Measurements from ENCODE around the gene IRF5.

The IRF5 gene

DNA sequence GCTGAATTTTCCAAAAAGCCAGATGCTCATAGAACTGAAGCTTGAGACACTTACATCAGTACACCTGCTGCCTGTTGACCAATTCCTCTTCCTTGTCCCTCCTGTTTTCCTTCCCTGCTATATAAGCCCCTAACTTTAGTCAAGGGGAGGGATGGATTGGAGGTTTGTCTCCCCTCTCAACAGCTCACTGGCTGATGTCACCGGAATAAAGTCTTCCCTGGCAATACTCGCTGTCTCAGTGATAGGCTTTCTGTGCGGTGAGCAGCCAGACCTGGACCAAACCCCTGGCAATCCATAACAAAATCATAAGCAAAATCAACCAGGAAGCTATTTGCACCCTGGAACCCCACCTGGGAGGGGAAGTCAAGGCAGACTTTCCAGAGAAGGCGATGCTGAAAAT lies 929 bp upstream of the IRF5 start:
- Histone ChIP-seq H3K4me3 (ENCODE audit: low read depth, low read length) (no peak overlapping the region), H2AFZ (peak overlapping the region; percentile 86), H3K4me1 (no peaks in the 10 kb centered on the region), H3K27ac (no peak overlapping the region), H3K9me3 (ENCODE audit: control insufficient read depth, low read length) (no peaks in the 10 kb centered on the region), H3K36me3 (ENCODE audit: control insufficient read depth, insufficient read depth, low read length) (no peaks in the 10 kb centered on the region), H3K9ac (no peak overlapping the region), H3K79me2 (no peaks in the 10 kb centered on the region), H3K27me3 (ENCODE audit: control insufficient read depth, insufficient read depth, low read length) (no peaks in the 10 kb centered on the region), H3K4me2 (ENCODE audit: low read length) (no peak overlapping the region)
- TF ChIP-seq, protein P1, sequence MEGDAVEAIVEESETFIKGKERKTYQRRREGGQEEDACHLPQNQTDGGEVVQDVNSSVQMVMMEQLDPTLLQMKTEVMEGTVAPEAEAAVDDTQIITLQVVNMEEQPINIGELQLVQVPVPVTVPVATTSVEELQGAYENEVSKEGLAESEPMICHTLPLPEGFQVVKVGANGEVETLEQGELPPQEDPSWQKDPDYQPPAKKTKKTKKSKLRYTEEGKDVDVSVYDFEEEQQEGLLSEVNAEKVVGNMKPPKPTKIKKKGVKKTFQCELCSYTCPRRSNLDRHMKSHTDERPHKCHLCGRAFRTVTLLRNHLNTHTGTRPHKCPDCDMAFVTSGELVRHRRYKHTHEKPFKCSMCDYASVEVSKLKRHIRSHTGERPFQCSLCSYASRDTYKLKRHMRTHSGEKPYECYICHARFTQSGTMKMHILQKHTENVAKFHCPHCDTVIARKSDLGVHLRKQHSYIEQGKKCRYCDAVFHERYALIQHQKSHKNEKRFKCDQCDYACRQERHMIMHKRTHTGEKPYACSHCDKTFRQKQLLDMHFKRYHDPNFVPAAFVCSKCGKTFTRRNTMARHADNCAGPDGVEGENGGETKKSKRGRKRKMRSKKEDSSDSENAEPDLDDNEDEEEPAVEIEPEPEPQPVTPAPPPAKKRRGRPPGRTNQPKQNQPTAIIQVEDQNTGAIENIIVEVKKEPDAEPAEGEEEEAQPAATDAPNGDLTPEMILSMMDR (IDR thresholded peaks at IDR 0.05) = no peak

DNA sequence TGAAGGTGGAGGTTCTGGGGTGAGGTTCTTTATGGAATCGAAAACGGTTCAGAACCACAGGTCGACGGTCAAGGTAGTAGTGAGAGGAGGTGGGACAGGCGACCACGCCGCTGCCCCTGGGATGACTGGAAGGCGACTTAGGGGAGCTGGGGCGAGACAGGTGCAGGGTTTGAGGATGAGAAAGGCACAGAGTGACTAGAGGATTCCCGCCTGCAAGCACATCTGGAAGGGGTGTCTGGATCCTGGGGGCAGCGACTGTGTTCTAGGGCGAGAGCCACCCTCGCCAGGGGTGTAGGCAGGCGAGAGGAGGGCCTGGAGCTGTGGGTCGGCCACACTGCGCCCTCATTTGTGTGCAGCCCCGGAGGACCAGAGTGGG lies 468 bp upstream of the IRF5 start:
- Histone ChIP-seq H3K27ac (peak overlapping the region; percentile 27), H3K4me1 (no peaks in the 10 kb centered on the region), H3K36me3 (ENCODE audit: control insufficient read depth, insufficient read depth, low read length) (no peaks in the 10 kb centered on the region), H3K9me3 (ENCODE audit: control insufficient read depth, low read length) (no peaks in the 10 kb centered on the region), H3K4me3 (ENCODE audit: low read depth, low read length) (peak overlapping the region; percentile 65), H2AFZ (peak overlapping the region; percentile 86), H3K79me2 (no peaks in the 10 kb centered on the region), H3K4me2 (ENCODE audit: low read length) (peak overlapping the region; percentile 92), H3K27me3 (ENCODE audit: control insufficient read depth, insufficient read depth, low read length) (no peaks in the 10 kb centered on the region), H3K9ac (peak overlapping the region; percentile 57)
- TF ChIP-seq, protein P1 (IDR thresholded peaks at IDR 0.05) = no peak

DNA sequence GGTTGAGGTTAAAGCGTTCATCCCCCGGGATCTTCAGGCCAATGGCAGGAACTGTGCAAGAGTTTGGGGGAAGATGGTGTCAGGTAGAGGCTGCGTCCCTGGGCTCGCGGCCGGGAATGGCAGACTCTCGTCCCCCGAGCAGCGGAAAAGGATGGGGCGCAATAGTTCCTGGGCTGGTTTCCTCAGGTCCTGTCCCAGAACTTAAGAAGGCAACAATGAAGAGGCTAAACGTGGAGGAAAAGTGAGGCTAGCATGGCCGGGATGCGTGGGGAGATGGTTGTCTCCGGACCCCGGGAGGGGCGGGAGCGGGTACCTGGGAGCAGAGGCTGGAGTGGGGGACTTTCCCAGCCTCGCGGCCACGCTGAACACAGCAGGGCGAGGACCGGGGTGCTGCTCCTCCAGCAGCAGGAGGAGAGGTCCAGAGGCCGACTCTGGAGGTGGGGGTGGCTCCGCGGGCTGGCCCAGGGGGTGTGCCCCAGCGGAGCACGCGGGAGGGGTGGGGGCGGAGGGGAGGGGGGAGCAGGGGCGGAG lies 882 bp downstream of the IRF5 start:
- TF ChIP-seq, protein P1 (IDR thresholded peaks at IDR 0.05) = no peak
- Histone ChIP-seq H3K9me3 (ENCODE audit: control insufficient read depth, low read length) (no peaks in the 10 kb centered on the region), H2AFZ (peak overlapping the region; percentile 86), H3K79me2 (no peaks in the 10 kb centered on the region), H3K4me3 (ENCODE audit: low read depth, low read length) (peak overlapping the region; percentile 65), H3K4me1 (no peaks in the 10 kb centered on the region), H3K9ac (no peak overlapping the region), H3K36me3 (ENCODE audit: control insufficient read depth, insufficient read depth, low read length) (no peaks in the 10 kb centered on the region), H3K27ac (peak overlapping the region; percentile 38), H3K27me3 (ENCODE audit: control insufficient read depth, insufficient read depth, low read length) (no peaks in the 10 kb centered on the region), H3K4me2 (ENCODE audit: low read length) (peak overlapping the region; percentile 92)

DNA sequence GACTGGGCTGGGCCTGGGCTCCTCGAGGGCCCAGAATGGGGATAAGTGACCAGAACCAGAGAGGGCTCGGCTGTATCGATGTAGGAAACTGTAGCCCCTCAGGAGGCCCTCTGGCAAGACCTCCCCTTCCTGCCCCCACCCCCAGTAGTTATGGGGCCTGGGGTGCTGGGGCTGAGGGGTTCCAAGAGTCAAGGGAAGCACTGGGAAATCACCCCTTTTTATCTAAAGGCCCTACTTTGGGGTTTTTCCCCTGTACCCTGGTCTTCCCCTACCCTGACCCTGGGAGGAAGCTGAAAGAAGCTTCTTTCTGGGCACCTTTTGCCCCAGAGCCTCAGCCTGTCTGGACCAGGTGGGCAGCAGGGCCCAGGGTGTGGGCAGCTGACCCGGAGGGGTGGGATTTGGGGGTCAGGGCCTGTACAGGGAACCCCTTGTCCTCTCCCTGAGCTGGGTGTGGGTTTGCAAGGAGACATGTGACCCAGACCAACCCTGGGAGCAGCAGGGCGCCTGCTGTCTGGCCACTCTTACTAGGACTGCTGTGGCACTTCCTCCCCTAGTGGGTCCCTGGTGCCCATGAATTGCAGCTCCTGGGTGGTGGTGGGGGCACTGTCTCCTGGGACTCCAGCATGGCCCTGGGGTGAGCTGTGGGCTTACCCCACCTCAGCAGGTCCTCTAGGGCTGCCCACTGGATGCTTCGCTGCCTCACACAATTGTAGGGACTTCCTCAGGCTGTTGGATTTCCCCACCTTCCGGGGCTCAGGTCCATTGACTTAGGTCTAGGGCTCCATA lies 1.5 kb downstream of the IRF5 start:
- no peak overlapping the region for H2AFZ ChIP-seq
- H3K9me3 ChIP-seq (ENCODE audit: control insufficient read depth, low read length) = no peaks in the 10 kb centered on the region
- TF ChIP-seq, protein P1 (IDR thresholded peaks at IDR 0.05) = no peak
- no peak overlapping the region for H3K27ac ChIP-seq
- H3K4me1 ChIP-seq = no peaks in the 10 kb centered on the region
- no peaks in the 10 kb centered on the region for H3K36me3 ChIP-seq (ENCODE audit: control insufficient read depth, insufficient read depth, low read length)
- no peak overlapping the region for H3K4me3 ChIP-seq (ENCODE audit: low read depth, low read length)
- no peak overlapping the region for H3K9ac ChIP-seq
- no peaks in the 10 kb centered on the region for H3K27me3 ChIP-seq (ENCODE audit: control insufficient read depth, insufficient read depth, low read length)
- peak overlapping the region; percentile 17 for H3K4me2 ChIP-seq (ENCODE audit: low read length)
- H3K79me2 ChIP-seq = no peaks in the 10 kb centered on the region
